AG04449 (cell line): Measurements from ENCODE around the gene NGDN.

ENCODE experiments used
- CTCF ChIA-PET: fragments of 350-600 bp; formaldehyde crosslinking; extraction: SDS; loops from one replicate; lab custom pipeline; 2021; ENCODE audit warnings: antibody characterized with exemption; lab: Yijun Ruan, JAX
- POLR2A ChIA-PET: fragments of 400-600, 350-600 bp; formaldehyde crosslinking; extraction: SDS; loops from one replicate; lab custom pipeline; 2020; ENCODE audit warnings: antibody characterized with exemption, inconsistent platforms; lab: Yijun Ruan, JAX
- DNase-seq: peaks from one replicate; pipeline ENCODE4 v3.0.0-alpha.2; 2010; ENCODE audit warnings: low read depth, low spot score
- H3K4me3 ChIP-seq: 2 replicates; pipeline ENCODE4 v1.5.1; 2011; ENCODE audit warnings: low read depth, mild to moderate bottlenecking, control low read depth, low read length
- CTCF ChIP-seq: IDR thresholded peaks from one replicate; pipeline ENCODE4 v1.5.1; 2011; ENCODE audit warnings: mild to moderate bottlenecking, moderate library complexity, low read length, control low read depth, inconsistent platforms; ENCODE audit not compliant: insufficient read depth; ENCODE audit errors: missing control alignments

NGDN gene

GRCh38 chr14:23430016-23430722 is 39.3 kb upstream of the NGDN start:
- ChIA-PET POLR2A (no interaction called here), CTCF (no interaction called here)
- no peak for DNase-seq
- no peak for TF ChIP-seq CTCF
- H3K4me3 ChIP-seq = no peak overlapping the region

GRCh38 chr14:23430723-23431085 is 38.8 kb upstream of the NGDN start:
- POLR2A ChIA-PET = no interaction called here
- TF ChIP-seq CTCF = no peak
- no peak overlapping the region for H3K4me3 ChIP-seq
- CTCF ChIA-PET = no interaction called here
- no peak for DNase-seq

GRCh38 chr14:23431486-23431885 is 38.0 kb upstream of the NGDN start:
- no peak for TF ChIP-seq CTCF
- no peak for DNase-seq
- H3K4me3 ChIP-seq = no peak overlapping the region
- ChIA-PET CTCF (no interaction called here), POLR2A (no interaction called here)

- no peak for DNase-seq
- no peak for TF ChIP-seq CTCF
- CTCF ChIA-PET = no interaction called here
- POLR2A ChIA-PET = no interaction called here
- no peak overlapping the region for H3K4me3 ChIP-seq
These were observed 37.2 kb upstream of the NGDN start for GRCh38 chr14:23432102-23432925.

GRCh38 chr14:23432946-23433345 is 36.6 kb upstream of the NGDN start:
- no peak for TF ChIP-seq CTCF
- no peak overlapping the region for H3K4me3 ChIP-seq
- POLR2A ChIA-PET = no interaction called here
- DNase-seq = no peak
- CTCF ChIA-PET = no interaction called here

GRCh38 chr14:23433457-23433856 is 36.0 kb upstream of the NGDN start:
- DNase-seq = no peak
- POLR2A ChIA-PET = no interaction called here
- CTCF ChIA-PET = no interaction called here
- no peak overlapping the region for H3K4me3 ChIP-seq
- TF ChIP-seq CTCF = no peak
